HepG2 (cell line): ENCODE results near the gene PLCB4. TPM values are rescaled to one million over a fixed set of nuclear protein-coding genes. Genes with fewer than 3 reads are reported as not detected.
A peak's percentile ranks its signal among the peaks of the same experiment; 100 is the strongest.

Experiments used
- ARNT ChIP-seq: fragments of 450-650 bp; IDR thresholded peaks from 2 replicates; pipeline ENCODE4 v1.6.1; 2017
- BCLAF1 ChIP-seq: fragments of 450-650 bp; IDR thresholded peaks from 2 replicates; pipeline ENCODE4 v1.6.1; 2017; ENCODE audit warnings: mild to moderate bottlenecking
- EHMT2 ChIP-seq: fragments of 200-600 bp; sonication (generic); IDR thresholded peaks from 2 replicates; pipeline ENCODE4 v1.7.0; 2017; ENCODE audit warnings: antibody characterized with exemption, low read depth, low read length, borderline replicate concordance
- KDM6A ChIP-seq: IDR thresholded peaks from 2 replicates; pipeline ENCODE4 v1.6.1; 2016; ENCODE audit warnings: low read depth
- PITX1 ChIP-seq: sonication (generic); formaldehyde crosslinking; IDR thresholded peaks from 2 replicates; pipeline ENCODE4 v1.5.1; 2020; ENCODE audit warnings: mild to moderate bottlenecking, missing genetic modification reagents
- PRDM4 ChIP-seq: sonication (generic); formaldehyde crosslinking; IDR thresholded peaks from 2 replicates; pipeline ENCODE4 v1.9.0; 2021; ENCODE audit warnings: missing genetic modification reagents, borderline replicate concordance
- RARA ChIP-seq: IDR thresholded peaks from 2 replicates; pipeline ENCODE4 v1.6.1; 2016; ENCODE audit warnings: missing genetic modification reagents, missing compliant biosample characterization
- REPIN1 ChIP-seq: sonication (generic); formaldehyde crosslinking; IDR thresholded peaks from 2 replicates; pipeline ENCODE4 v1.8.0; 2022; ENCODE audit warnings: missing genetic modification reagents, low read depth, mild to moderate bottlenecking, borderline replicate concordance
- SOX13 ChIP-seq, 3 experiments: fragments of 450-650 bp in 1 of 3; sonication (generic) in 1 of 3; formaldehyde crosslinking in 1 of 3; IDR thresholded peaks in 2 of 3; conservative IDR thresholded peaks in 1 of 3; 2 replicates each; pipeline versions ENCODE4 v1.5.0 to v1.6.1; 2016 to 2020; ENCODE audit warnings: antibody characterized with exemption in 1 of 3, mild to moderate bottlenecking in 1 of 3, missing compliant biosample characterization in 1 of 3, missing genetic modification reagents in 1 of 3, moderate library complexity in 1 of 3
- SRSF4 ChIP-seq: fragments of 200-400 bp; formaldehyde crosslinking; IDR thresholded peaks from one replicate; pipeline ENCODE4 v1.6.1; 2018; ENCODE audit warnings: mild to moderate bottlenecking, low read depth, low read length, moderate library complexity; ENCODE audit not compliant: poor library complexity, severe bottlenecking
- THYN1 ChIP-seq: sonication (generic); formaldehyde crosslinking; IDR thresholded peaks from 2 replicates; pipeline ENCODE4 v1.8.1; 2023; ENCODE audit warnings: low read depth, mild to moderate bottlenecking, moderate library complexity, missing genetic modification reagents, borderline replicate concordance
- ZNF34 ChIP-seq: sonication (generic); formaldehyde crosslinking; IDR thresholded peaks from 2 replicates; pipeline ENCODE4 v1.4.0; 2020; ENCODE audit warnings: mild to moderate bottlenecking, missing genetic modification reagents, borderline replicate concordance
- ZNF746 ChIP-seq: sonication (generic); formaldehyde crosslinking; IDR thresholded peaks from 2 replicates; pipeline ENCODE4 v1.8.0; 2022; ENCODE audit warnings: mild to moderate bottlenecking, missing genetic modification reagents
- ZSCAN30 ChIP-seq: sonication (generic); formaldehyde crosslinking; IDR thresholded peaks from 2 replicates; pipeline ENCODE4 v1.5.0; 2020; ENCODE audit warnings: mild to moderate bottlenecking, missing genetic modification reagents
- ZSCAN5A ChIP-seq: sonication (generic); formaldehyde crosslinking; IDR thresholded peaks from 2 replicates; pipeline ENCODE4 v1.8.0; 2022; ENCODE audit warnings: mild to moderate bottlenecking, missing genetic modification reagents, borderline replicate concordance
- polyA plus RNA-seq, 8 experiments: library from polyadenylated mRNA; depleted of rRNA in 3 of 8; stranded (reverse) in 7 of 8; unstranded in 1 of 8; fragments of >200 nt; fragmentation: Illumina TruSeq in 4 of 8; extraction: Trizol in 4 of 8; gene quantifications; 2 replicates each; pipeline versions ENCODE4 v1.2.1 to v1.2.3, GENCODE V29; 2011 to 2016; ENCODE audit warnings: low read depth in 4 of 8, missing spikeins in 1 of 8, mixed read lengths in 1 of 8; ENCODE audit not compliant: insufficient read depth in 1 of 8
- total RNA-seq, 5 experiments: library from RNA; depleted of rRNA; stranded (reverse); fragments of >200 nt; fragmentation: Illumina TruSeq; extraction: Trizol; gene quantifications; 2 replicates each; pipeline ENCODE4 v1.2.3, GENCODE V29; 2016; ENCODE audit warnings: low read depth in 1 of 5
- TF ChIP-seq, protein P1 (sequence below): sonication (generic); formaldehyde crosslinking; IDR thresholded peaks from 2 replicates; pipeline ENCODE4 v1.8.0; 2022; ENCODE audit warnings: low read depth, missing genetic modification reagents
- TF ChIP-seq, protein P2 (sequence below): IDR thresholded peaks from 2 replicates; pipeline ENCODE4 v1.6.1; 2018; ENCODE audit warnings: missing genetic modification reagents, mild to moderate bottlenecking, missing compliant biosample characterization

PLCB4 gene
- total and polyA plus RNA-seq, 2 of the 13 experiments (the other 11 are each of a cell fraction or from before 2014, with no cell fraction given): 0.01 TPM; not detected in 1

DNA sequence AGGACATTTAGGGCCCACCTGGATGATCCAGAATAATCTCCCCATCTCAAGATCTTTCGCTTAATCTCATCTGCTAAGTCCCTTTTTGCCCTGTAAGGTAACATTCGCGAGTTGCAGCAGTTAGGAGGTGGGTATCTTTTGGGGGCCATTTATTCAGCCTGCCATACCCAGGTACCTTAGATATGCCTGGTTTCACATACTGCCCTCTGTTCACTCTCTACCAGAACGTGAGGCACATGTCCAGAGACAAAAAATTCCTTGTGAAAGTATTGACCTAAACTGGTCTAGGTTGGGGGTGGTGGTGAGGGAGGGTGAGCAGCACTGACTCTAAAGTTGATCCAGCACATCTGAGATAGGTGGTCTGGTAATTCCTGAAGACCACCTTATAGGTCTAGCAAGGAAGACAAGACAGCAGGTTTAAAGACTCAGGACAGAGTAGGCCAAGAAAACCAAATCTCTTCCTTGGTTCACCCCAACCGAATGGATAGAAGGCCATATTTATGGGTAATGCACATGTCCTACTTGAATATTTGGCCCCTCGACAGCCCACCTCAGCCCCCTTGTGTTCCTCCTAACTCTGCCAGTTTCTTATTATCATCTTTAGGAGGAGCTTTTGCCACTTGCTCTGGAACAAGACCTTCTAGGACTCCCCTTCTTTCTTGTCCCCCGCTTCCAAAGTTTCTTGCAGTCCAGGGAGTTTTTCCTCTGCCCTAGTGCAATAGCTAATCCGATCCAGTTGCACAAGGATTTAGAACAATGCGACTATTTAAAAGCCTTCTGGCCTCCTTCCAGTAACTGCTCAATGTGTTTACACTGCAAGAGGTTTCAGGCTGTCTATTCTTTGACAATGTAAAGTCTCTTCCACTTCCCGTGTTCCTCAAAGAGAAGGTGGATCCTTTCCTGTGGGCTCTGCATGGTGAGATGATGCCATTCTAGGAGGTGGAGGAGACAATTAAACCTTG lies 232.5 kb downstream of the PLCB4 start (continued):
- TF ChIP-seq ZSCAN30 (no peak), SRSF4 (no peak), BCLAF1 (no peak), RARA (CRISPR knock-in tag) (peak; percentile 95), THYN1 (CRISPR knock-in tag) (no peak), EHMT2 (peak; percentile 90), SOX13 (IDR thresholded peaks at IDR 0.05) (peak; percentile 94), SOX13 (CRISPR knock-in tag; conservative IDR thresholded peaks at IDR 0.05 in 1 of 2, IDR thresholded peaks at IDR 0.05 in 1 of 2) (peak in 1 of 2 experiments; percentile 100; a peak in 2 of 4 replicates), ARNT (no peak), PITX1 (CRISPR knock-in tag) (peak; percentile 96), ZNF746 (CRISPR knock-in tag) (no peak), PRDM4 (CRISPR knock-in tag) (no peak), REPIN1 (CRISPR knock-in tag) (peak; percentile 74), ZNF34 (CRISPR knock-in tag) (0 out of 2 replicates have a peak, but pooled peaks have one; percentile 27), ZSCAN5A (peak; percentile 95; the same call in 1 of the 2 replicates), KDM6A (0 out of 2 replicates have a peak, but pooled peaks have one; percentile 32)
- TF ChIP-seq, protein P1, sequence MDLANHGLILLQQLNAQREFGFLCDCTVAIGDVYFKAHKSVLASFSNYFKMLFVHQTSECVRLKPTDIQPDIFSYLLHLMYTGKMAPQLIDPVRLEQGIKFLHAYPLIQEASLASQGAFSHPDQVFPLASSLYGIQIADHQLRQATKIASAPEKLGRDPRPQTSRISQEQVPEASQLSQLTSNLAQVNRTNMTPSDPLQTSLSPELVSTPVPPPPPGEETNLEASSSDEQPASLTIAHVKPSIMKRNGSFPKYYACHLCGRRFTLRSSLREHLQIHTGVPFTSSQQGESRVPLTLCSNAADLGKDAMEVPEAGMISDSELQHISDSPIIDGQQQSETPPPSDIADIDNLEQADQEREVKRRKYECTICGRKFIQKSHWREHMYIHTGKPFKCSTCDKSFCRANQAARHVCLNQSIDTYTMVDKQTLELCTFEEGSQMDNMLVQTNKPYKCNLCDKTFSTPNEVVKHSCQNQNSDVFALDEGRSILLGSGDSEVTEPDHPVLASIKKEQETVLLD (CRISPR knock-in tag): no peak
- TF ChIP-seq, protein P2, sequence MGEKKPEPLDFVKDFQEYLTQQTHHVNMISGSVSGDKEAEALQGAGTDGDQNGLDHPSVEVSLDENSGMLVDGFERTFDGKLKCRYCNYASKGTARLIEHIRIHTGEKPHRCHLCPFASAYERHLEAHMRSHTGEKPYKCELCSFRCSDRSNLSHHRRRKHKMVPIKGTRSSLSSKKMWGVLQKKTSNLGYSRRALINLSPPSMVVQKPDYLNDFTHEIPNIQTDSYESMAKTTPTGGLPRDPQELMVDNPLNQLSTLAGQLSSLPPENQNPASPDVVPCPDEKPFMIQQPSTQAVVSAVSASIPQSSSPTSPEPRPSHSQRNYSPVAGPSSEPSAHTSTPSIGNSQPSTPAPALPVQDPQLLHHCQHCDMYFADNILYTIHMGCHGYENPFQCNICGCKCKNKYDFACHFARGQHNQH: peak; percentile 85
